ENCODE results near the gene ALMS1. TPM values are rescaled to one million over a fixed set of nuclear protein-coding genes. Genes with fewer than 3 reads are reported as not detected.
"Not testable (repeated sequence)": the region's sequence is repeated elsewhere in the genome, so short reads cannot be mapped to it uniquely, and the experiment has no call there.

Gene ALMS1
- 11.6 TPM for total RNA-seq
- long read RNA-seq, partial matches to known transcripts: 1 of 2 reads
- long read RNA-seq, other reads (novel, unspliced or antisense): 1 of 2 reads

- peak; percentile 94 for DNase-seq (ENCODE audit: low spot score)
- intact Hi-C loops (cut with DNase I): loop anchor here (1.0 to 5.0 kb wide), 2 partner anchors 33 to 153 kb away; partner anchors contain the start of genes CCT7 and PRADC1
Observed at GRCh38 chr2:73385504-73386341, at the start of gene ALMS1. TSS of gene ALMS1 (plus strand) at chr2:73385836. CDS start at chr2:73385869, 33 bp downstream.

GRCh38 chr2:73337828-73338227 lies 47.8 kb upstream of the ALMS1 start:
- intact Hi-C loops (cut with DNase I): no loop called here
- DNase-seq (ENCODE audit: low spot score): no peak

GRCh38 chr2:73339201-73339600 lies 46.4 kb upstream of the ALMS1 start:
- intact Hi-C loops (cut with DNase I): no loop called here

GRCh38 chr2:73341039-73341438 lies 44.6 kb upstream of the ALMS1 start:
- no peak for DNase-seq (ENCODE audit: low spot score)
- intact Hi-C loops (cut with DNase I): no loop called here

More at GRCh38 chr2:73339201-73339600, 46.4 kb upstream of the ALMS1 start:
- DNase-seq (ENCODE audit: low spot score): no peak

GRCh38 chr2:73343992-73344391 lies 41.6 kb upstream of the ALMS1 start:
- no peak for DNase-seq (ENCODE audit: low spot score)
- intact Hi-C loops (cut with DNase I): no loop called here

GRCh38 chr2:73344747-73345146 lies 40.9 kb upstream of the ALMS1 start:
- DNase-seq (ENCODE audit: low spot score); intact Hi-C loops (cut with DNase I): not testable (repeated sequence)

- no peak for DNase-seq (ENCODE audit: low spot score)
- intact Hi-C loops (cut with DNase I): no loop called here
Observed at GRCh38 chr2:73350035-73350691, 35.5 kb upstream of the ALMS1 start.

- no peak for DNase-seq (ENCODE audit: low spot score)
- intact Hi-C loops (cut with DNase I): no loop called here
Observed at GRCh38 chr2:73356097-73356496, 29.5 kb upstream of the ALMS1 start.

GRCh38 chr2:73359915-73360697 lies 25.5 kb upstream of the ALMS1 start:
- intact Hi-C loops (cut with DNase I): no loop called here
- no peak for DNase-seq (ENCODE audit: low spot score)

GRCh38 chr2:73366060-73366459 lies 19.6 kb upstream of the ALMS1 start:
- intact Hi-C loops (cut with DNase I): no loop called here

GRCh38 chr2:73368781-73369180 lies 16.9 kb upstream of the ALMS1 start:
- no peak for DNase-seq (ENCODE audit: low spot score)
- intact Hi-C loops (cut with DNase I): no loop called here

More at GRCh38 chr2:73366060-73366459, 19.6 kb upstream of the ALMS1 start:
- DNase-seq (ENCODE audit: low spot score): no peak

- DNase-seq (ENCODE audit: low spot score): no peak
- intact Hi-C loops (cut with DNase I): no loop called here
Observed at GRCh38 chr2:73370348-73370747, 15.3 kb upstream of the ALMS1 start.

GRCh38 chr2:73373344-73373743 lies 12.3 kb upstream of the ALMS1 start:
- intact Hi-C loops (cut with DNase I): no loop called here

GRCh38 chr2:73374269-73374668 lies 11.4 kb upstream of the ALMS1 start:
- DNase-seq (ENCODE audit: low spot score): no peak
- intact Hi-C loops (cut with DNase I): no loop called here

More at GRCh38 chr2:73373344-73373743, 12.3 kb upstream of the ALMS1 start:
- DNase-seq (ENCODE audit: low spot score): no peak

GRCh38 chr2:73376681-73377080 lies 9.0 kb upstream of the ALMS1 start:
- no peak for DNase-seq (ENCODE audit: low spot score)
- intact Hi-C loops (cut with DNase I): no loop called here

- no peak for DNase-seq (ENCODE audit: low spot score)
- intact Hi-C loops (cut with DNase I): no loop called here
Observed at GRCh38 chr2:73383036-73383435, 2.6 kb upstream of the ALMS1 start.

- no peak for DNase-seq (ENCODE audit: low spot score)
- intact Hi-C loops (cut with DNase I): loop anchor here (5.0 kb wide), 1 partner anchor 153 kb away; the partner anchor contains the start of genes CCT7 and PRADC1
Observed at GRCh38 chr2:73385123-73385503, 523 bp upstream of the ALMS1 start.

GRCh38 chr2:73386342-73386868 lies 769 bp downstream of the ALMS1 start:
- no peak for DNase-seq (ENCODE audit: low spot score)

GRCh38 chr2:73386894-73387636 lies 1.4 kb downstream of the ALMS1 start:
- intact Hi-C loops (cut with DNase I): loop anchor here (1.0 to 5.0 kb wide), 2 partner anchors 31 to 155 kb away; partner anchors contain the start of genes CCT7 and PRADC1
- DNase-seq (ENCODE audit: low spot score): no peak

More at GRCh38 chr2:73386342-73386868, 769 bp downstream of the ALMS1 start:
- intact Hi-C loops (cut with DNase I): loop anchor here (1.0 to 5.0 kb wide), 2 partner anchors 32 to 154 kb away; partner anchors contain the start of genes CCT7 and PRADC1

All from cardiac septum (tissue), 1 donor.